T-helper 22 cell (primary cell): ENCODE data around the gene SLC48A1.

Experiments used
- DNase-seq: peaks from one replicate; pipeline ENCODE4 v3.0.0-alpha.2; 2020; ENCODE audit warnings: low read depth

Gene SLC48A1

GRCh38 chr12:47828008-47828975 is 55.3 kb downstream of the SLC48A1 start:
- DNase-seq: no peak

- DNase-seq: no peak
Measured at GRCh38 chr12:47828976-47829482, 56.0 kb downstream of the SLC48A1 start.

- DNase-seq: no peak
Measured at GRCh38 chr12:47829584-47829983, 56.5 kb downstream of the SLC48A1 start.
